OCI-LY3 (cell line): ENCODE results near the gene FLRT2.

Source experiments
- CTCF ChIP-seq: fragments of 200-600, 300-600 bp; sonication (generic); IDR thresholded peaks from 2 replicates; pipeline ENCODE4 v1.5.1; 2014; ENCODE audit warnings: antibody characterized with exemption, low read length, low read depth
- EZH2phosphoT487 ChIP-seq: fragments of 200-600 bp; shearing (Covaris generic); IDR thresholded peaks from 2 replicates; pipeline ENCODE4 v1.6.1; 2018; ENCODE audit warnings: antibody characterized with exemption, mixed run types, low read depth

DNA sequence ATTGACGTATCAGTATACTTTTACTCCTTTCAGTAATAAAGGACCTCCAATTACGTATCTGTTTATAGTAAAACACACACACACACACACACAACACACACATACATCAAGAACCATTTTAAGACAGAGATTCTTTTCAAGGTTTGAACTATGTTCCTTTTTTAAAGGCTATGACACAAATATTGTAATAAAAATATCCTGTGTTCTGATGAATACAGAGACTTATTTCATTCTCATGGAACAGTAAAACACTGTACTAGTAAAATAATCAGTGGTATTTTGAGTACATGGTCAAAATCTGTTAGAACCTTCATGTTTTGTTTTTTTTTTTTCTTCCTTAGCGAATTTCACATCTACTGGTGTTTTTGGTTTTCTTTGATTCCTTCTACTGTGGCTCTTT, 7.6 kb downstream of the FLRT2 start:
- TF ChIP-seq CTCF (no peak), EZH2phosphoT487 (no peak)
